Thymus (tissue), 11 donors: Measurements from ENCODE around the gene THSD4. TPM values are rescaled to one million over a fixed set of nuclear protein-coding genes. Genes with fewer than 3 reads are reported as not detected.

Experiments
- DNase-seq, 9 donors: peaks; one replicate each; pipeline ENCODE4 v3.0.0-alpha.2; 2013; ENCODE audit warnings: low spot score in 9 of 9, low read depth in 6 of 9, missing footprints in 1 of 9
- H3K27ac ChIP-seq, 2 donors: one replicate each; pipeline ENCODE4 v1.5.1; 2013; ENCODE audit warnings: control low read depth in 1 of 2, low read depth in 1 of 2, low read length in 1 of 2, mild to moderate bottlenecking in 1 of 2, moderate library complexity in 1 of 2
- H3K27me3 ChIP-seq, 2 donors: one replicate each; pipeline ENCODE4 v1.5.1; 2013; ENCODE audit warnings: low read length in 1 of 2; ENCODE audit not compliant: control insufficient read depth in 2 of 2, insufficient read depth in 1 of 2
- H3K36me3 ChIP-seq, 2 donors: one replicate each; pipeline ENCODE4 v1.5.1; 2013; ENCODE audit warnings: low read length in 1 of 2, mild to moderate bottlenecking in 1 of 2, moderate library complexity in 1 of 2; ENCODE audit not compliant: control insufficient read depth in 2 of 2, insufficient read depth in 2 of 2
- H3K4me1 ChIP-seq, 2 donors: one replicate each; pipeline ENCODE4 v1.5.1; 2013; ENCODE audit warnings: low read length in 2 of 2; ENCODE audit not compliant: control insufficient read depth in 2 of 2, insufficient read depth in 2 of 2
- H3K4me3 ChIP-seq, 2 donors: one replicate each; pipeline ENCODE4 v1.5.1; 2013; ENCODE audit warnings: low read length in 2 of 2, control low read depth in 1 of 2, mild to moderate bottlenecking in 1 of 2
- H3K9me3 ChIP-seq, 2 donors: one replicate each; pipeline ENCODE4 v1.5.1; 2013; ENCODE audit warnings: low read length in 1 of 2, mild to moderate bottlenecking in 1 of 2; ENCODE audit not compliant: control insufficient read depth in 2 of 2, insufficient read depth in 1 of 2
- WGBS: extraction: QIAGEN DNeasy Blood & Tissue Kit; methylation state at CpG from one replicate; pipeline ENCODE4 v1.1.7; 2013; 5-methylcytosine and 5-hydroxymethylcytosine counted together
- polyA plus RNA-seq: library from polyadenylated mRNA; stranded (reverse); fragments of 200-250 nt; gene quantifications from one replicate; pipeline ENCODE4 v1.2.3, GENCODE V29; 2013
- total RNA-seq: library from RNA; stranded (reverse); fragments of 120-200 nt; gene quantifications from one replicate; pipeline ENCODE4 v1.2.4, GENCODE V29; 2013
- donor health status: healthy.

THSD4 gene
- total and polyA plus RNA-seq, 2 donors: 1.7 to 2.2 TPM

GRCh38 chr15:71753346-71753745 is 638.1 kb downstream of the THSD4 start:
- no peaks in the 10 kb centered on the region for H3K36me3 ChIP-seq
- H3K9me3 ChIP-seq: no peaks in the 10 kb centered on the region
- no peak overlapping the region for H3K27ac ChIP-seq
- 100% methylated on average over 1 of the region's 1 CpG for WGBS
- no peaks in the 10 kb centered on the region for H3K4me1 ChIP-seq
- no peak for DNase-seq
- H3K4me3 ChIP-seq: no peak overlapping the region
- peaks cover 0 to 2% of the 10 kb centered on the region in 2 donors for H3K27me3 ChIP-seq

- Histone ChIP-seq H3K36me3 (no peaks in the 10 kb centered on the region), H3K27me3 (peaks cover 0 to 2% of the 10 kb centered on the region in 2 donors), H3K27ac (no peak overlapping the region), H3K4me1 (no peaks in the 10 kb centered on the region), H3K4me3 (no peak overlapping the region), H3K9me3 (no peaks in the 10 kb centered on the region)
- DNase-seq: no peak
Observed at GRCh38 chr15:71754660-71755059, 639.4 kb downstream of the THSD4 start.

- H3K27ac ChIP-seq: no peak overlapping the region
- no peaks in the 10 kb centered on the region for H3K36me3 ChIP-seq
- H3K9me3 ChIP-seq: no peaks in the 10 kb centered on the region
- no peaks in the 10 kb centered on the region for H3K4me1 ChIP-seq
- DNase-seq: no peak
- 91% methylated on average over 4 of the region's 4 CpGs for WGBS
- H3K27me3 ChIP-seq: peaks cover 0 to 2% of the 10 kb centered on the region in 2 donors
- H3K4me3 ChIP-seq: no peak overlapping the region
Observed at GRCh38 chr15:71755092-71755970, 640.1 kb downstream of the THSD4 start.

GRCh38 chr15:71756599-71757352 is 641.5 kb downstream of the THSD4 start:
- no peaks in the 10 kb centered on the region for H3K9me3 ChIP-seq
- H3K4me1 ChIP-seq: no peaks in the 10 kb centered on the region

GRCh38 chr15:71757741-71758530 is 642.7 kb downstream of the THSD4 start:
- no peak overlapping the region for H3K4me3 ChIP-seq
- H3K27ac ChIP-seq: no peak overlapping the region
- 95% methylated on average over 13 of the region's 13 CpGs for WGBS
- H3K36me3 ChIP-seq: no peaks in the 10 kb centered on the region
- H3K4me1 ChIP-seq: no peaks in the 10 kb centered on the region
- H3K9me3 ChIP-seq: no peaks in the 10 kb centered on the region
- DNase-seq: no peak
- H3K27me3 ChIP-seq: peaks cover 0 to 2% of the 10 kb centered on the region in 2 donors

More at GRCh38 chr15:71756599-71757352, 641.5 kb downstream of the THSD4 start:
- H3K4me3 ChIP-seq: no peak overlapping the region
- H3K27me3 ChIP-seq: peaks cover 0 to 2% of the 10 kb centered on the region in 2 donors
- WGBS: 97% methylated on average over 8 of the region's 8 CpGs
- no peak overlapping the region for H3K27ac ChIP-seq
- no peak for DNase-seq
- H3K36me3 ChIP-seq: no peaks in the 10 kb centered on the region

GRCh38 chr15:71758711-71759110 is 643.4 kb downstream of the THSD4 start:
- no peaks in the 10 kb centered on the region for H3K36me3 ChIP-seq
- no peak for DNase-seq
- H3K4me1 ChIP-seq: no peaks in the 10 kb centered on the region
- H3K27me3 ChIP-seq: peaks cover 0 to 2% of the 10 kb centered on the region in 2 donors
- no peaks in the 10 kb centered on the region for H3K9me3 ChIP-seq
- no peak overlapping the region for H3K27ac ChIP-seq
- no peak overlapping the region for H3K4me3 ChIP-seq
- WGBS: 98% methylated on average over 2 of the region's 2 CpGs

- Histone ChIP-seq H3K27ac (no peak overlapping the region), H3K4me1 (no peaks in the 10 kb centered on the region), H3K4me3 (no peak overlapping the region), H3K9me3 (no peaks in the 10 kb centered on the region), H3K27me3 (peaks cover 0 to 2% of the 10 kb centered on the region in 2 donors), H3K36me3 (no peaks in the 10 kb centered on the region)
- 90% methylated on average over 1 of the region's 1 CpG for WGBS
- DNase-seq: no peak
Observed at GRCh38 chr15:71760852-71761251, 645.6 kb downstream of the THSD4 start.

GRCh38 chr15:71761649-71762048 is 646.4 kb downstream of the THSD4 start:
- Histone ChIP-seq H3K36me3 (no peaks in the 10 kb centered on the region), H3K27me3 (peaks cover 0 to 2% of the 10 kb centered on the region in 2 donors), H3K4me1 (no peaks in the 10 kb centered on the region), H3K9me3 (no peaks in the 10 kb centered on the region), H3K27ac (no peak overlapping the region), H3K4me3 (no peak overlapping the region)
- 80% methylated on average over 3 of the region's 3 CpGs for WGBS
- no peak for DNase-seq
